PC-9 (cell line): ENCODE data around the gene CNTNAP2. TPM values are rescaled to one million over a fixed set of nuclear protein-coding genes. Genes with fewer than 3 reads are reported as not detected.

ENCODE experiments used
- BruUV-seq: library from RNA; stranded (reverse); fragments of 400-500 nt; replicated peaks from 2 replicates; lab custom pipeline; 2021; lab: Mats Ljungman, UMichigan
- CTCF ChIA-PET: fragments of 300-600 bp; sonication (Branson Sonifier 250); formaldehyde crosslinking; loops from one replicate; lab custom pipeline; 2022; ENCODE audit warnings: antibody characterized with exemption; lab: Charles Lee
- POLR2A ChIA-PET: fragments of 300-600 bp; sonication (Branson Sonifier 250); formaldehyde crosslinking; loops from one replicate; lab custom pipeline; 2022; ENCODE audit warnings: antibody characterized with exemption; ENCODE audit not compliant: unreplicated experiment; lab: Charles Lee
- DNase-seq, 2 experiments: peaks; one replicate each; pipeline versions ENCODE4 v3.0.0 to v3.0.0-alpha.2; 2015 to 2022; ENCODE audit warnings: mixed read lengths in 1 of 2
- H2AFZ ChIP-seq: fragments of 200-600 bp; sonication (generic); 2 replicates; pipeline ENCODE4 v1.8.1; 2017; ENCODE audit warnings: antibody characterized with exemption
- H3F3A ChIP-seq: fragments of 200-600 bp; sonication (generic); 2 replicates; pipeline ENCODE4 v1.8.1; 2017; ENCODE audit warnings: antibody characterized with exemption, mild to moderate bottlenecking, low read depth; ENCODE audit not compliant: insufficient read depth
- H3K27ac ChIP-seq: fragments of 200-600 bp; sonication (generic); 2 replicates; pipeline ENCODE4 v1.6.1; 2016; ENCODE audit warnings: mixed run types
- H3K27me3 ChIP-seq: fragments of 200-600 bp; sonication (generic); 2 replicates; pipeline ENCODE4 v1.6.1; 2016; ENCODE audit warnings: low read depth, mixed run types; ENCODE audit not compliant: insufficient read depth
- H3K36me3 ChIP-seq: fragments of 200-600 bp; sonication (generic); 2 replicates; pipeline ENCODE4 v1.6.1; 2016; ENCODE audit warnings: low read depth, mixed run types
- H3K4me1 ChIP-seq: fragments of 200-600 bp; sonication (generic); replicated peaks from 2 replicates; pipeline ENCODE4 v1.6.1; 2016; ENCODE audit warnings: mixed run types; ENCODE audit not compliant: insufficient read depth
- H3K4me2 ChIP-seq: fragments of 200-600 bp; sonication (generic); 2 replicates; pipeline ENCODE4 v1.6.1; 2017; ENCODE audit warnings: mixed run types
- H3K4me3 ChIP-seq: fragments of 200-600 bp; sonication (generic); 2 replicates; pipeline ENCODE4 v1.6.1; 2016; ENCODE audit warnings: mixed run types
- H3K79me2 ChIP-seq: fragments of 200-600 bp; sonication (generic); 2 replicates; pipeline ENCODE4 v1.6.1; 2017; ENCODE audit warnings: low read depth, mixed run types
- H3K9me2 ChIP-seq: fragments of 200-600 bp; sonication (generic); 2 replicates; pipeline ENCODE4 v1.8.1; 2017; ENCODE audit warnings: mild to moderate bottlenecking; ENCODE audit not compliant: insufficient read depth
- H3K9me3 ChIP-seq: fragments of 200-600 bp; sonication (generic); 2 replicates; pipeline ENCODE4 v1.8.1; 2016; ENCODE audit warnings: low read depth; ENCODE audit not compliant: insufficient read depth
- H4K20me1 ChIP-seq: fragments of 200-600 bp; sonication (generic); 2 replicates; pipeline ENCODE4 v1.8.1; 2017; ENCODE audit not compliant: insufficient read depth
- EZH2 ChIP-seq: fragments of 200-600 bp; sonication (generic); IDR thresholded peaks from 2 replicates; pipeline ENCODE4 v1.8.0; 2017; ENCODE audit warnings: antibody characterized with exemption, low read depth
- intact Hi-C: fragments of 100-400 bp; cut with micrococcal nuclease; formaldehyde crosslinking; loops from one replicate; pipeline ENCODE4 v1.10.0; 2022; ENCODE audit not compliant: unreplicated experiment
- total RNA-seq: library from RNA; stranded (reverse); gene quantifications from 2 replicates; pipeline ENCODE4 v1.2.3, GENCODE V29; 2021
- TF ChIP-seq, protein P1 (sequence below): fragments of 200-600 bp; sonication (generic); conservative IDR thresholded peaks from 2 replicates; pipeline ENCODE4 v1.6.1; 2017; ENCODE audit warnings: mixed run types, antibody characterized with exemption, mild to moderate bottlenecking, moderate library complexity

The CNTNAP2 gene
- total RNA-seq, 1 experiment from 2014 or later: not detected

DNA sequence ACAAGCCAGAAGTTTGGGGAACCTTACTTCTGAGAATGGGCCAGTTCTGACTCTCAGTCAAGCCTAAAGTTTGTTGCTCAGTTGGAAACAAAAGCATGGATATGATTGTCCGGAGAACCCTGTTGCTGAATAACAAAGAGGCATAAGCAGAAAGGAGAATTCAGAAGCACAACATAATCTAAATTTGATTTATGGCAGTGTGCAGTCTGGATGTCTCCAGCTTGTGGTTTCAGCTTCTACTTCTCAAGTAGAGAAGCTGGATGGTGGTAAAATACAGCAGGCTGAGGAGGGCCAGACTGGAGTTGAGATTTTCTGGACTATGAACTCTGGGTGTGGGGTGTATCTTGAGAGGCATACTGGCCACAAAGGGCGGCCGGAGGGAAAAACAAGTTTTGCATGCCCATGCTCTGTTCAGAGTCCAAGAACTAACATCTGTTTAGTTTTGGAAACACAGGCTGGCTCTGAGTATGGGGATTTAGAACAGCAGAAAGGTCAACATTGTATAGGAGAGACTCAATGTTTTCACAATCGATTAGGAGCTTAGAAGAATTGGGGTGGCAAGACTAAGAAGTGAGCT, 592.9 kb downstream of the CNTNAP2 start:
- Histone ChIP-seq H3K36me3 (no peaks in the 10 kb centered on the region), H4K20me1 (no peaks in the 10 kb centered on the region), H3K4me1 (no peaks in the 10 kb centered on the region), H3K9me2 (no peaks in the 10 kb centered on the region), H3K9me3 (no peaks in the 10 kb centered on the region), H3F3A (no peaks in the 10 kb centered on the region), H3K27me3 (no peaks in the 10 kb centered on the region), H2AFZ (no peak overlapping the region), H3K4me3 (no peak overlapping the region), H3K4me2 (no peak overlapping the region), H3K27ac (no peak overlapping the region), H3K79me2 (no peaks in the 10 kb centered on the region)
- TF ChIP-seq EZH2: no peak
- TF ChIP-seq, protein P1, sequence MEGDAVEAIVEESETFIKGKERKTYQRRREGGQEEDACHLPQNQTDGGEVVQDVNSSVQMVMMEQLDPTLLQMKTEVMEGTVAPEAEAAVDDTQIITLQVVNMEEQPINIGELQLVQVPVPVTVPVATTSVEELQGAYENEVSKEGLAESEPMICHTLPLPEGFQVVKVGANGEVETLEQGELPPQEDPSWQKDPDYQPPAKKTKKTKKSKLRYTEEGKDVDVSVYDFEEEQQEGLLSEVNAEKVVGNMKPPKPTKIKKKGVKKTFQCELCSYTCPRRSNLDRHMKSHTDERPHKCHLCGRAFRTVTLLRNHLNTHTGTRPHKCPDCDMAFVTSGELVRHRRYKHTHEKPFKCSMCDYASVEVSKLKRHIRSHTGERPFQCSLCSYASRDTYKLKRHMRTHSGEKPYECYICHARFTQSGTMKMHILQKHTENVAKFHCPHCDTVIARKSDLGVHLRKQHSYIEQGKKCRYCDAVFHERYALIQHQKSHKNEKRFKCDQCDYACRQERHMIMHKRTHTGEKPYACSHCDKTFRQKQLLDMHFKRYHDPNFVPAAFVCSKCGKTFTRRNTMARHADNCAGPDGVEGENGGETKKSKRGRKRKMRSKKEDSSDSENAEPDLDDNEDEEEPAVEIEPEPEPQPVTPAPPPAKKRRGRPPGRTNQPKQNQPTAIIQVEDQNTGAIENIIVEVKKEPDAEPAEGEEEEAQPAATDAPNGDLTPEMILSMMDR: no peak
- ChIA-PET POLR2A (no interaction called here), CTCF (no interaction called here)
- intact Hi-C loops: no loop called here
- no TSS peak for BruUV-seq
- no peak for DNase-seq

- CTCF ChIA-PET: no interaction called here
These were observed 596.6 kb downstream of the CNTNAP2 start for GRCh38 chr7:146713205-146713604.

DNA sequence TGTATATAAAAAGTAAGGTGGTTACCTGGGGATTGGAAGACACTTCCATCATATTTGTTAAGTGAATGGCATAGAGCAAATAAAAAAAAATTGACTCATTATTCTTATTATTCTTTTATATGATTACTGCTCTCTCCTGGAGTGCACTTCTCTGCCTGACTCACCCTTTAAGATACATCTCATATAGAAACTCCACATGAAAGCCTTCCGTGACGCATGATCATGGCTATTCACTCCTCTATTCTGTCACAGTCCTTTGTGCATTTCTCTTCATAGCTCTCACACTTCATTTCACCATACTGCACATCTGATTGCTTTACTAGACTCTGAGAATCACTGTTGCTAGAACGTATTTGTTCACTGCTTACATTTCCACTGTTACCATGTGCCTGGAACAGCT, 597.3 kb downstream of the CNTNAP2 start:
- no peaks in the 10 kb centered on the region for H3K9me3 ChIP-seq
- H2AFZ ChIP-seq: no peak overlapping the region
- no peaks in the 10 kb centered on the region for H3K36me3 ChIP-seq
- no peaks in the 10 kb centered on the region for H3K4me1 ChIP-seq
- H4K20me1 ChIP-seq: no peaks in the 10 kb centered on the region
- ChIA-PET POLR2A (no interaction called here), CTCF (no interaction called here)
- H3K4me3 ChIP-seq: no peak overlapping the region
- intact Hi-C loops: no loop called here
- H3K27me3 ChIP-seq: no peaks in the 10 kb centered on the region
- no peak overlapping the region for H3K4me2 ChIP-seq
- no TSS peak for BruUV-seq
- no peaks in the 10 kb centered on the region for H3K9me2 ChIP-seq
- no peak for TF ChIP-seq EZH2
- TF ChIP-seq, protein P1: no peak
- DNase-seq: no peak
- H3K79me2 ChIP-seq: no peaks in the 10 kb centered on the region
- no peaks in the 10 kb centered on the region for H3F3A ChIP-seq
- no peak overlapping the region for H3K27ac ChIP-seq

More at GRCh38 chr7:146713205-146713604, 596.6 kb downstream of the CNTNAP2 start:
- DNase-seq: no peak
- Histone ChIP-seq H3K36me3 (no peaks in the 10 kb centered on the region), H3K4me2 (no peak overlapping the region), H3K79me2 (no peaks in the 10 kb centered on the region), H3K27ac (no peak overlapping the region), H3K9me3 (no peaks in the 10 kb centered on the region), H3K4me1 (no peaks in the 10 kb centered on the region), H2AFZ (no peak overlapping the region), H4K20me1 (no peaks in the 10 kb centered on the region), H3K4me3 (no peak overlapping the region), H3F3A (no peaks in the 10 kb centered on the region), H3K9me2 (no peaks in the 10 kb centered on the region), H3K27me3 (no peaks in the 10 kb centered on the region)
- intact Hi-C loops: no loop called here
- TF ChIP-seq, protein P1: no peak
- TF ChIP-seq EZH2: no peak
- POLR2A ChIA-PET: no interaction called here
- no TSS peak for BruUV-seq
